DND-41 (cell line): ENCODE data around the gene CCDC18.
"Not testable (repeated sequence)": the region's sequence is repeated elsewhere in the genome, so short reads cannot be mapped to it uniquely, and the experiment has no call there.

Source experiments
- ATAC-seq: fragments of 200-7000 bp; cut with Tn5 transposase; 3 replicates; pipeline ENCODE4 v1.9.1; 2021; ENCODE audit warnings: low read depth; ENCODE audit not compliant: insufficient read depth
- DNase-seq: peaks from one replicate; pipeline ENCODE4 v3.0.0-alpha.2; 2020
- H2AFZ ChIP-seq: 2 replicates; pipeline ENCODE4 v1.6.0; 2012; ENCODE audit warnings: low read depth, low read length
- H3K27ac ChIP-seq: 2 replicates; pipeline ENCODE4 v1.5.1; 2012; ENCODE audit warnings: low read length, inconsistent platforms
- H3K27me3 ChIP-seq: fragments of 200-600 bp; sonication (generic); 2 replicates; pipeline ENCODE4 v1.6.0; 2012; ENCODE audit warnings: low read length, mild to moderate bottlenecking, inconsistent platforms; ENCODE audit not compliant: insufficient read depth, poor library complexity
- H3K36me3 ChIP-seq: 2 replicates; pipeline ENCODE4 v1.5.1; 2012; ENCODE audit warnings: low read length, inconsistent platforms; ENCODE audit not compliant: insufficient read depth
- H3K4me1 ChIP-seq: 2 replicates; pipeline ENCODE4 v1.5.1; 2012; ENCODE audit warnings: mild to moderate bottlenecking, low read length; ENCODE audit not compliant: insufficient read depth
- H3K4me2 ChIP-seq: 2 replicates; pipeline ENCODE4 v1.6.0; 2012; ENCODE audit warnings: mild to moderate bottlenecking, moderate library complexity, low read length, inconsistent platforms; ENCODE audit not compliant: insufficient read depth
- H3K4me3 ChIP-seq, 2 experiments: fragments of 200-600 bp in 1 of 2; shearing (Covaris generic) in 1 of 2; 2 replicates each; pipeline ENCODE4 v1.5.1; 2012 to 2016; ENCODE audit warnings: inconsistent platforms in 2 of 2, low read length in 2 of 2, mild to moderate bottlenecking in 2 of 2, low read depth in 1 of 2, moderate library complexity in 1 of 2
- H3K79me2 ChIP-seq: 2 replicates; pipeline ENCODE4 v1.6.0; 2012; ENCODE audit warnings: low read length, inconsistent platforms; ENCODE audit not compliant: insufficient read depth
- H3K9ac ChIP-seq: 2 replicates; pipeline ENCODE4 v1.6.0; 2012; ENCODE audit warnings: low read depth, mild to moderate bottlenecking, inconsistent platforms, low read length, moderate library complexity
- H3K9me3 ChIP-seq: 2 replicates; pipeline ENCODE4 v1.5.1; 2012; ENCODE audit warnings: low read length, moderate library complexity, mild to moderate bottlenecking, inconsistent platforms; ENCODE audit not compliant: insufficient read depth, severe bottlenecking
- H4K20me1 ChIP-seq: 2 replicates; pipeline ENCODE4 v1.6.0; 2012; ENCODE audit warnings: low read length; ENCODE audit not compliant: insufficient read depth
- CTCF ChIP-seq: IDR thresholded peaks from 2 replicates; pipeline ENCODE4 v1.5.1; 2012; ENCODE audit warnings: borderline replicate concordance, low read length, moderate library complexity, mild to moderate bottlenecking; ENCODE audit not compliant: poor library complexity, severe bottlenecking; ENCODE audit errors: extremely low read depth
- EZH2 ChIP-seq: IDR thresholded peaks from 3 replicates; pipeline ENCODE4 v1.6.1; 2012; ENCODE audit warnings: borderline replicate concordance, low read depth, mild to moderate bottlenecking, moderate library complexity, low read length, inconsistent platforms; ENCODE audit not compliant: severe bottlenecking

Gene CCDC18

DNA sequence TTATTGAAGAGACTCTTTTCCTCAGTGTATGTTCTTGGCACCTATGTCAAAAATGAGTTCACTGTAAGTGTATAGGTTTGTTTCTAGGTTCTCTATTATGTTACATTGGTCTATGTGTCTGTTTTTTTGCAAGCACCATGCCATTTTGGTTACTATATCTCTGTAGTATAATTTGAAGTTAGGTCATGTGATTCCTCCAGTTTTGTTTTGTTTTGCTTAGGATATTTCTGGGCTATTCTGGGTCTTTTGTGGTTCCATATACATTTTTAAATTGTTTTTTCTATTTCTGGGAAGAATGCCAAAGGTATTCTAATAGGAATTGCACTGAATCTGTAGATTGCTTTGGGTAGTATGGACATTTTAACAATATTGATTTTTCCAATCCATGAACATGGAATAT lies 13.5 kb upstream of the CCDC18 start:
- Histone ChIP-seq H3K36me3 (peaks cover 7% of the 10 kb centered on the region; the same call in 1 of the 2 replicates), H2AFZ (no peak overlapping the region), H3K9me3 (no peaks in the 10 kb centered on the region), H3K4me1 (peaks cover 25% of the 10 kb centered on the region), H3K79me2 (peaks cover 96% of the 10 kb centered on the region), H4K20me1 (peaks cover 20% of the 10 kb centered on the region; the same call in 1 of the 2 replicates), H3K27ac (no peak overlapping the region), H3K9ac (no peak overlapping the region), H3K4me3 (no peak overlapping the region), H3K4me2 (no peak overlapping the region), H3K27me3 (no peaks in the 10 kb centered on the region)
- DNase-seq (no peak), ATAC-seq (no peak)
- TF ChIP-seq CTCF (no peak), EZH2 (no peak)

DNA sequence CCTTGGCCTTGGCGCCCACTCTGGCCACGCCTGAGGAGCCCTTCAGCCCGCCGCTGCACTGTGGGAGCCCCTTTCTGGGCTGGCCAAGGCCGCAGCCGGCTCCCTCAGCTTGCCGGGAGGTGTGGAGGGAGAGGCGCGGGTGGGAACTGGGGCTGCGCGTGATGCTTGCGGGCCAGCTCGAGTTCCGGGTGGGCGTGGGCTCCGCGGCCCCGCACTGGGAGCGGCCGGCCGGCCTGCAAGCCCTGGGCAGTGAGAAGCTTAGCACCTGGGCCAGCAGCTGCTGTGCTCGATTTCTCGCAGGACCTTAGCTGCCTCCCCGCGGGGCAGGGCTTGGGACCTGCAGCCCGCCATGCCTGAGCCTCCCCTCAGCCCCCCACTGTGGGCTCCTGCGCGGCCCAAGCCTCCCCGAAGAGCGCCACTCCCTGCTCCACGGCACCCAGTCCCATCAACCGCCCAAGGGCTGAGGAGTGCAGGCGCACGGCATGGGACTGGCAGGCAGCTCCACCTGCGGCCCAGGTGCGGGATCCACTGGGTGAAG lies 10.3 kb upstream of the CCDC18 start:
- H3K36me3 ChIP-seq = peaks cover 12% of the 10 kb centered on the region
- H3K27me3 ChIP-seq, H3K9me3 ChIP-seq, DNase-seq, H2AFZ ChIP-seq: not testable (repeated sequence)
- peaks cover 97% of the 10 kb centered on the region for H3K79me2 ChIP-seq
- peak overlapping the region; percentile 39 for H3K9ac ChIP-seq
- H4K20me1 ChIP-seq = peaks cover 15% of the 10 kb centered on the region; the same call in 1 of the 2 replicates
- ATAC-seq = 0 out of 3 replicates have a peak, but pooled peaks have one; percentile 4
- peaks cover 49% of the 10 kb centered on the region for H3K4me1 ChIP-seq
- peak overlapping the region; percentile 75 for H3K4me2 ChIP-seq
- H3K4me3 ChIP-seq = peak overlapping the region in 1 of 2 experiments; percentile 48; a peak in 2 of 4 replicates
- peak overlapping the region; percentile 65 for H3K27ac ChIP-seq

GRCh38 chr1:93171549-93172034 lies 8.9 kb upstream of the CCDC18 start:
- H3K27ac ChIP-seq = peak overlapping the region; percentile 59
- peak overlapping the region; percentile 75 for H3K4me2 ChIP-seq
- no peak overlapping the region; the same call in 1 of the 2 replicates for H2AFZ ChIP-seq
- H3K36me3 ChIP-seq = peaks cover 23% of the 10 kb centered on the region
- peaks cover 59% of the 10 kb centered on the region for H3K4me1 ChIP-seq
- no peaks in the 10 kb centered on the region for H3K9me3 ChIP-seq
- DNase-seq = no peak
- no peaks in the 10 kb centered on the region for H3K27me3 ChIP-seq
- peaks cover 97% of the 10 kb centered on the region for H3K79me2 ChIP-seq
- peak overlapping the region; percentile 13 to 48; a peak in 3 of 4 replicates for H3K4me3 ChIP-seq
- peaks cover 21% of the 10 kb centered on the region; the same call in 1 of the 2 replicates for H4K20me1 ChIP-seq
- H3K9ac ChIP-seq = peak overlapping the region; percentile 39
- TF ChIP-seq EZH2 = no peak
- TF ChIP-seq CTCF = no peak
- ATAC-seq = peak; percentile 38

DNA sequence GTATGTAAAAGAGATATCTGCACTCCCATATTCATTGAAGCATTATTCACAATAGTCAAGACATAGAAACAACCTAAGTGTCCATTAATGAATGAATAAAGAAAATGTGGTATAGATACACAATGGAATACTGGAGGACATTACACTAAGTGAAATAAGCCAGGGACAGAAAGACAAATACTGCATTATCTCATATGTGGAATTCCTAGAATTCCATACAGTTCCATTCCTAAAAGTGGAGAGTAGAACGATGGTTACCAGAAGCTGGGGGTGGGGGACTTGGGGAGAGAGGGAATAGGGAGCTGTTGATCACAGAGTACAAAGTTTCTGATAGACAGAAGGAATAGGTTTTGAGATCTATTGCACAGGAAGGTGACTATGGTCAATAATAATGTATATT lies 7.7 kb upstream of the CCDC18 start:
- H4K20me1 ChIP-seq = peaks cover 26% of the 10 kb centered on the region; the same call in 1 of the 2 replicates
- H2AFZ ChIP-seq = no peak overlapping the region
- H3K4me3 ChIP-seq = peak overlapping the region in 1 of 2 experiments; percentile 48; a peak in 1 of 4 replicates
- no peak for DNase-seq
- no peak overlapping the region for H3K9ac ChIP-seq
- peaks cover 30% of the 10 kb centered on the region for H3K36me3 ChIP-seq
- H3K4me2 ChIP-seq = peak overlapping the region; percentile 75; the same call in 1 of the 2 replicates
- no peaks in the 10 kb centered on the region for H3K27me3 ChIP-seq
- no peak for ATAC-seq
- peaks cover 71% of the 10 kb centered on the region for H3K4me1 ChIP-seq
- H3K9me3 ChIP-seq = no peaks in the 10 kb centered on the region
- TF ChIP-seq EZH2 (no peak), CTCF (no peak)
- H3K79me2 ChIP-seq = peaks cover 97% of the 10 kb centered on the region
- peak overlapping the region; percentile 17; the same call in 1 of the 2 replicates for H3K27ac ChIP-seq

DNA sequence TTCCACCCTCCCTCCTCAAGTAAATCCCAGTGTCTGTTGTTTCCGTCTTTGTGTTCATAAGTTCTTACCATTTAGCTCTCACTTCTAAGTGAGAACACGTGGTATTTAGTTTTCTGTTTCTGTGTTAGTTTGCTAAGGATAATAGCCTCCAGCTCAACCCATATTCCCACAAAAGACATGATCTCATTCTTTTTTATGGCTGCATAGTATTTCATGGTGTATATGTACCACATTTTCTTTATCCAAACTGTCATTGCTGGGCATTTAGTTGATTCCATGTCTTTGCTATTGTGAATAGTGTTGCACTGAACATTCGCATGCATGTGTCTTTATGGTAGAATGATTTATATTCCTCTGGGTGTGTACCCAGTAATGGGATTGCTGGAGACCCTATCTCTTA lies 5.9 kb upstream of the CCDC18 start:
- Histone ChIP-seq H3K36me3 (peaks cover 34% of the 10 kb centered on the region), H3K4me2 (peak overlapping the region; percentile 27; the same call in 1 of the 2 replicates), H3K4me1 (peaks cover 80% of the 10 kb centered on the region), H4K20me1 (peaks cover 36% of the 10 kb centered on the region; the same call in 1 of the 2 replicates), H3K79me2 (peaks cover 97% of the 10 kb centered on the region)
- not testable (repeated sequence) for H3K4me3 ChIP-seq, H2AFZ ChIP-seq, H3K27ac ChIP-seq, H3K27me3 ChIP-seq, H3K9me3 ChIP-seq, H3K9ac ChIP-seq, ATAC-seq, DNase-seq
